Effector memory CD8-positive, alpha-beta T cell (primary cell): Measurements from ENCODE around the gene SNRPA.
"Not testable (repeated sequence)": the region's sequence is repeated elsewhere in the genome, so short reads cannot be mapped to it uniquely, and the experiment has no call there.

Experiments
- ATAC-seq: fragments of 150-1000 bp; cut with Tn5 transposase; replicated peaks from 2 replicates; pipeline ENCODE4 v1.10.0; 2021; ENCODE audit warnings: mild to moderate bottlenecking, moderate library complexity
- DNase-seq, 3 experiments: peaks; one replicate each; pipeline ENCODE4 v3.0.0; 2021
- H3K27ac Mint-ChIP-seq, 2 donors: one replicate each; pipeline ENCODE4 v1.8.0; 2022; ENCODE audit warnings: mild to moderate bottlenecking in 2 of 2, mixed read lengths in 2 of 2, moderate library complexity in 2 of 2
- H3K27me3 Mint-ChIP-seq, 2 donors: one replicate each; pipeline ENCODE4 v1.8.0; 2022; ENCODE audit warnings: mixed read lengths in 2 of 2
- H3K36me3 Mint-ChIP-seq: one replicate; pipeline ENCODE4 v1.8.0; 2022; ENCODE audit warnings: mild to moderate bottlenecking, moderate library complexity, mixed read lengths; ENCODE audit not compliant: insufficient read depth
- H3K4me1 Mint-ChIP-seq, 2 donors: one replicate each; pipeline ENCODE4 v1.8.0; 2022; ENCODE audit warnings: low read depth in 2 of 2, mixed read lengths in 2 of 2
- H3K4me3 Mint-ChIP-seq, 2 donors: one replicate each; pipeline ENCODE4 v1.8.0; 2022; ENCODE audit warnings: mild to moderate bottlenecking in 2 of 2, mixed read lengths in 2 of 2, moderate library complexity in 2 of 2
- H3K9me3 Mint-ChIP-seq, 2 donors: one replicate each; pipeline ENCODE4 v1.8.0; 2022; ENCODE audit warnings: mixed read lengths in 2 of 2

SNRPA gene

GRCh38 chr19:40716482-40717324, 34.3 kb upstream of the SNRPA start, which contains the start of the genes COQ8B and ITPKC:
TSS of gene COQ8B (minus strand) at chr19:40716886. CDS start at chr19:40714632, 2,254 bp downstream.
TSS of gene ITPKC (plus strand) at chr19:40717112. CDS start at chr19:40717136, 24 bp downstream.
- H3K4me3 Mint-ChIP-seq = peak within 1 kb of the TSS; percentile 77 to 83
- H3K27me3 Mint-ChIP-seq = no peaks in the 10 kb centered on the region
- no peaks in the 10 kb centered on the region for H3K9me3 Mint-ChIP-seq
- ATAC-seq (peak; percentile 71), DNase-seq (peak; percentile 100)
- peaks cover 38% of the 10 kb centered on the region for H3K36me3 Mint-ChIP-seq
- H3K4me1 Mint-ChIP-seq = peaks cover 53 to 56% of the 10 kb centered on the region in 2 donors
- peak within 1 kb of the TSS; percentile 95 to 99 for H3K27ac Mint-ChIP-seq

DNA sequence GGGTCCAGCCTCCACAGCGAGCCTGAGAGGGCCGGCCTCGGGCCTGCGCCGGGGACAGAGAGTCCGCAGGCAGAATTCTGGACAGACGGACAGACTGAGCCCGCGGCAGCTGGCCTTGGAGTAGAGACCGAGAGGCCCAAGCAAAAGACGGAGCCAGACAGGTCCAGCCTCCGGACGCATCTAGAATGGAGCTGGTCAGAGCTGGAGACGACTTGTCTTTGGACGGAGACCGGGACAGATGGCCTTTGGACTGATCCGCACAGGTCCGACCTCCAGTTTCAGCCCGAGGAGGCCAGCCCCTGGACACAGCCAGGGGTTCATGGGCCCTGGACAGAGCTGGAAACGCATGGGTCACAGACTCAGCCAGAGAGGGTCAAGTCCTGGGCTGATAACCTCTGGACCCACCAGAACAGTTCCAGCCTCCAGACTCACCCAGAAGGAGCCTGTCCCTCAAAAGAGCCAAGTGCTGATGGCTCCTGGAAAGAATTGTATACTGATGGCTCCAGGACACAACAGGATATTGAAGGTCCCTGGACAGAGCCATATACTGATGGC, 33.6 kb upstream of the SNRPA start:
- peak overlapping the region; percentile 77 to 83 for H3K4me3 Mint-ChIP-seq
- peak overlapping the region; percentile 95 to 99 for H3K27ac Mint-ChIP-seq
- no peaks in the 10 kb centered on the region for H3K9me3 Mint-ChIP-seq
- ATAC-seq (no peak), DNase-seq (no peak)
- peaks cover 36% of the 10 kb centered on the region for H3K36me3 Mint-ChIP-seq
- peaks cover 57 to 62% of the 10 kb centered on the region in 2 donors for H3K4me1 Mint-ChIP-seq
- H3K27me3 Mint-ChIP-seq = no peaks in the 10 kb centered on the region

- H3K36me3 Mint-ChIP-seq = peaks cover 29% of the 10 kb centered on the region
- H3K4me3 Mint-ChIP-seq = peak overlapping the region; percentile 77 to 83
- no peaks in the 10 kb centered on the region for H3K27me3 Mint-ChIP-seq
- ATAC-seq (no peak), DNase-seq (no peak)
- H3K9me3 Mint-ChIP-seq = no peaks in the 10 kb centered on the region
- peaks cover 57 to 64% of the 10 kb centered on the region in 2 donors for H3K4me1 Mint-ChIP-seq
- peak overlapping the region; percentile 95 to 99 for H3K27ac Mint-ChIP-seq
Measured at GRCh38 chr19:40717880-40718773, 32.9 kb upstream of the SNRPA start.

DNA sequence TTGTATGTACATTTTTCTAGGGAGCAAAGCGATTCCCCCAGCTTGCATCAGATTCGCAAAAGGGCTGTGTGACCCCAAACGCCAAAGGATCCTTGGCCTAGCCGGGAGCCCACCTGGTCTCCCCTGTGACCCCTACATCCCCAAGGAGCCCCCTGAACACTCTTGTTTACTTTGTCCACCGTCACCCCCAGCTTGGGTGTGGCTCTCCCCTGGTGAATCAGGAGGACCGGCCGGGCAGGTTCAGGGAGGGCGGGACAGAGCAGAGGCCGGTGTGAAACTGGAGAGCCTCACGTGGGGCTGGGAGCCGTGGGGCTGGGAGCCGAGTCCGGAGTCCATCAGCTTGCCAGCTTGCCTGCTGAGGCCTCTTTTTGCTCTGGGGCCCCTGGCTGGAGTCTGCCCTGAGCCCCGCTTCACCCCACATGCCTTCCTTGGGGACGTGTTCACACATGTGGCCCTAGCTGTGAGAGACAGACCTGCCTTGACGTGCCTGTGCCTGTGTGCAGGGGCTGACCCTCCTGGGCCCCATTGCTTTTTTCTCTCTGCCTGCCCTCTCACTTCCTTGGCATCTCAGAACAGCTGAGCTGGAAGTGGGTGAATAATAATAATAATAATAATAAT, 32.1 kb upstream of the SNRPA start:
- Mint-ChIP-seq H3K27ac (peak overlapping the region; percentile 10 to 95), H3K9me3 (no peaks in the 10 kb centered on the region), H3K27me3 (no peaks in the 10 kb centered on the region), H3K4me1 (peaks cover 55 to 65% of the 10 kb centered on the region in 2 donors), H3K4me3 (peak overlapping the region; percentile 77 to 83), H3K36me3 (peaks cover 29% of the 10 kb centered on the region)
- DNase-seq = no peak
- ATAC-seq = no peak

- DNase-seq (no peak), ATAC-seq (no peak)
- H3K4me1 Mint-ChIP-seq = peaks cover 53 to 65% of the 10 kb centered on the region in 2 donors
- H3K4me3 Mint-ChIP-seq = peak overlapping the region; percentile 77 to 83
- no peaks in the 10 kb centered on the region for H3K27me3 Mint-ChIP-seq
- H3K27ac Mint-ChIP-seq = peak overlapping the region; percentile 10 to 95
- H3K36me3 Mint-ChIP-seq = peaks cover 26% of the 10 kb centered on the region
- H3K9me3 Mint-ChIP-seq = no peaks in the 10 kb centered on the region
Measured at GRCh38 chr19:40719414-40719894, 31.5 kb upstream of the SNRPA start.

DNA sequence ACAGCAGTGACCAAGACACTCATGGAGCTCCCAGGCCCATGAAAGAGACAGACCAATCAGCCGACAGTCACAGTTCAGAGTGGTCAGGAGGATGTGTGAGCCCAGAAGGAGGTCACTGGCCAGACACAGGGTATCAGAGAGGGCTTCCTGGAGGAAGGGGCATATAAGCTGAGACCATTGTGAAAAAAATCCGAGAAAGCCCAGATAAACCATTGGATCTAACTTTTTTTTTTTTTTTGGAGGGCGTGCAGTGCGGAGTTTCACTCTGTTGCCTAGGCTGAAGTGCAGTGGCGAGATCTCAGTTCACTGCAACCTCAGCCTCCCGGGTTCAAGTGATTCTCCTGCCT, 29.9 kb upstream of the SNRPA start:
- no peaks in the 10 kb centered on the region for H3K9me3 Mint-ChIP-seq
- DNase-seq (no peak), ATAC-seq (no peak)
- H3K4me3 Mint-ChIP-seq = peak overlapping the region; percentile 32 to 53
- H3K4me1 Mint-ChIP-seq = peaks cover 37 to 49% of the 10 kb centered on the region in 2 donors
- H3K27ac Mint-ChIP-seq = peak overlapping the region; percentile 11 to 64
- H3K36me3 Mint-ChIP-seq = peaks cover 17% of the 10 kb centered on the region
- no peaks in the 10 kb centered on the region for H3K27me3 Mint-ChIP-seq

DNA sequence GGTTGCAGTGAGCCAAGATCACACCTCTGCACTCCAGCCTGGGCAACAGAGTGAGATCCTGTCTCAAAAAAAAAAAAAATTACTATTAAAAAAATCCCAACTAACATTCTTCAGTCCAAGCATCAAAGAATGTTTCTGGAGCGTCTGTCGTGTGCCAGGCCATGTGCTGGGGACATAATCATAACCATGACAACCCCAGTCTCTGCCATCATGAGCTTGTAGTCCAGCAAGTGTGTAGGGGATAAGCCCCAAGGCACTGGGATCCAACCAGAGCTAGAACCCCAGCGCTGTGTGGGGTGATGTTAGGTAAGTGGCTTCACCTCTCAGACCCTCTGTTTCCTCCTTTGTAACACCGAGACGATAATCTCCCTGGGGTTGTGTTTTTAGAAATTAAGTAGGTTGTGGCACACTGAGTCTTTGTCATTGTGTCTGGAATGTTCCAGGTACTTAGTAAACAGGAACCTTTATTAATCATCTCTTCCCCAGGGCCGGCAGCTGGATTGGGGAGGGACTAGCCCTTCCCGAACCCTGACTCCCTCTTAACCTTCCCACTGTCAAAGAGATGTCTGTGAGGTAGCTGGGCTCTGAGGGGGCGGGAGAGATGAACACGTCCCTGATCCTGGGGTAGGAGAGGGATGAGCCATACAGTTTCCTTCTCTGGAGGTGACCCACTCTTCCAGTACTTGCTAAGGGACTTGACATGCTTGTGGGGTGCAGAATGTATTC, 28.9 kb upstream of the SNRPA start:
- no peak overlapping the region for H3K4me3 Mint-ChIP-seq
- no peaks in the 10 kb centered on the region for H3K9me3 Mint-ChIP-seq
- ATAC-seq = no peak
- no peak for DNase-seq
- peaks cover 10% of the 10 kb centered on the region for H3K36me3 Mint-ChIP-seq
- peaks cover 35 to 42% of the 10 kb centered on the region in 2 donors for H3K4me1 Mint-ChIP-seq
- no peaks in the 10 kb centered on the region for H3K27me3 Mint-ChIP-seq
- H3K27ac Mint-ChIP-seq = no peak overlapping the region

DNA sequence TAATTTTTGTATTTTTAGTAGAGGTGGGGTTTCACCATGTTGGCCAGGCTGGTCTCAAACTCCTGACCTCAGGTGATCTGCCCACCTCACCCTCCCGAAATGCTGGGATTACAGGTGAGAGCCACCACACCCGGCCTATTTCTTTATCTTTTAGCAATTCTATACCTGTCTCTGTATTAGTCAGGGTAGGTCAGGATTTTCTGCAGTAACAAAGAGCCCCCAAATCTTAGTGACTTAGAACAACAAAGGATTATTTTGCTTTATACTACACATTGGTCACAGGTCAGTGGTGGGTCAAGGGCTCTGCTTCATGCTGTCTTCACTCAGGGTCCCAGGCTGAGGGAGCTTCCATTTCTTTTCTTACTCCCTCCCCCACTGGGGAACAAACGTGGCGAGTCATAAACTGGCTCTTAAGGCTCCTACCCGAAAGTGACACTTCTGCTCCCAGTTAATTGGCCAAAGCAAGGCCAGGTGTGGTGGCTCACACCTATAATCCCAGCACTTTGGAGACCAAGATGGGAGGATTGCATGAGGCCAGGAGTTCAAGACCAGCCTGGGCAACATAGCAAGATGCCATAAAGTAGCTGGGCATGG, 27.2 kb upstream of the SNRPA start:
- no peaks in the 10 kb centered on the region for H3K9me3 Mint-ChIP-seq
- peaks cover 15% of the 10 kb centered on the region for H3K36me3 Mint-ChIP-seq
- no peak overlapping the region for H3K4me3 Mint-ChIP-seq
- no peak overlapping the region for H3K27ac Mint-ChIP-seq
- peaks cover 22 to 37% of the 10 kb centered on the region in 2 donors for H3K4me1 Mint-ChIP-seq
- ATAC-seq (no peak), DNase-seq (no peak)
- H3K27me3 Mint-ChIP-seq = no peaks in the 10 kb centered on the region

DNA sequence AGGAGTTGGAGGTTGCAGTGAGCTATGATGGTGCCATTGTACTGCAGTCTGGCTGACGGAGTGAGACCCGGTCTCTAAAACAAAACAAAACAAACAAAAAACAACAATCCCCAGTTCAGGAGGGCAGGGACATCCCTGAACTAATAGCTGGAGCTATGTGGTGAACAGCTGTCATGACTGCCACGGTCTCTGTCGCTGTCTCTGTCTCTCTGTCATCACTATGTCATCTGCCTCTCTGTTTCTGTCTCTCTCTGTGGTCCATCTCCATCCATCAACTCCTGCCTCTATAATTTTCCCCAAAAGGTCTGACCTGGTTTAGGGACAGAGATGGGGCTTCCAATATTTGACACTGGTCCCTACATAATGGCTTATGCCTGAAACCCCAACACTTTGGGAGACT, 26.7 kb upstream of the SNRPA start:
- Mint-ChIP-seq H3K27me3 (no peaks in the 10 kb centered on the region), H3K4me1 (peaks cover 18 to 37% of the 10 kb centered on the region in 2 donors), H3K27ac (no peak overlapping the region), H3K4me3 (no peak overlapping the region), H3K9me3 (no peaks in the 10 kb centered on the region), H3K36me3 (peaks cover 15% of the 10 kb centered on the region)
- DNase-seq (no peak), ATAC-seq (no peak)

- DNase-seq (no peak), ATAC-seq (no peak)
- Mint-ChIP-seq H3K36me3 (peaks cover 16% of the 10 kb centered on the region), H3K4me3 (no peak overlapping the region), H3K4me1 (peaks cover 17 to 32% of the 10 kb centered on the region in 2 donors), H3K27ac (no peak overlapping the region), H3K27me3 (no peaks in the 10 kb centered on the region), H3K9me3 (no peaks in the 10 kb centered on the region)
Measured at GRCh38 chr19:40724855-40725254, 26.1 kb upstream of the SNRPA start.

DNA sequence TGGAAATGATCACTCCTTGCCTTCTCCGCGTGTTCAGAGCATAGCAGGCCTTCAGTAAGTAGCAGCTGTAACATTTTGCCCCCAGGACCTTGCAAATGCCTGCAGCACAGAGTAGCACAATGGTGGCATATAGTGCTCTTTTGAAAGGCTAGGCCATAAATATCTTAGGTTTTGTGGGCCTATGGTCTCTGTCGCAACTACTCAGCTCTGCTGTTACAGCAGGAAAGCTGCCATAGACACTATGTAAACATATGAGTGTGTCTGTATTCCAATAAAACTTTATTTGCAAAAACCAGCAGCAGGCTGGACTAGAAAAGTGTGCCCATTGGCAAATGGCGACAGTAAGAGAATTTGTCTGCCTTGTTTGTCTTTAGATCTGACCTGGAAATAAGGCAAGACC, 24.7 kb upstream of the SNRPA start:
- no peak for ATAC-seq
- no peaks in the 10 kb centered on the region for H3K9me3 Mint-ChIP-seq
- no peaks in the 10 kb centered on the region for H3K27me3 Mint-ChIP-seq
- no peak for DNase-seq
- H3K4me1 Mint-ChIP-seq = peaks cover 5 to 19% of the 10 kb centered on the region in 2 donors
- H3K27ac Mint-ChIP-seq = no peak overlapping the region
- H3K36me3 Mint-ChIP-seq = peaks cover 20% of the 10 kb centered on the region
- no peak overlapping the region for H3K4me3 Mint-ChIP-seq

DNA sequence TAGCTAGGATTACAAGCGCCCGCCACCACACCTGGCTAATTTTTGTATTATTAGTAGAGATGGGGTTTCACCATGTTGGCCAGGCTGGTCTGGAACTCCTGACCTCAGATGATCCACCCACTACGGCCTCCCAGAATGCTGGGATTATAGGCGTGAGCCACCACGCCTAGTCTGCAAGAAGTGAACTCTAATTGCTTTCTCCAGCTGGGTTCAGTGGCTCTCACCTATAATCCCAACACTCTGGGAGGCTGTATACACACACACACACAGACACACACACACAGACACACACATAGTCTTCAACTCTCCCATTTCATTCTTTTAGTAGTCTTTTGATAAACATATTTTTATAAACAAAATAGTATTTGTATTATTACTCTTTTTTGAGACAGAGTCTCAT, 20.9 kb upstream of the SNRPA start:
- not testable (repeated sequence) for H3K4me3 Mint-ChIP-seq, H3K27me3 Mint-ChIP-seq, H3K27ac Mint-ChIP-seq, H3K4me1 Mint-ChIP-seq, H3K9me3 Mint-ChIP-seq, DNase-seq, ATAC-seq
- H3K36me3 Mint-ChIP-seq = peaks cover 45% of the 10 kb centered on the region
